NOMO-1 (cell line): ENCODE measurements around the gene PHGDH.
A peak's percentile ranks its signal among the peaks of the same experiment; 100 is the strongest.

ENCODE experiments used
- DNase-seq, 2 experiments: peaks; one replicate each; lab custom pipeline; 2025; ENCODE audit not compliant: unreplicated experiment in 2 of 2; lab: John Stamatoyannopoulos, UW

The PHGDH gene

DNA sequence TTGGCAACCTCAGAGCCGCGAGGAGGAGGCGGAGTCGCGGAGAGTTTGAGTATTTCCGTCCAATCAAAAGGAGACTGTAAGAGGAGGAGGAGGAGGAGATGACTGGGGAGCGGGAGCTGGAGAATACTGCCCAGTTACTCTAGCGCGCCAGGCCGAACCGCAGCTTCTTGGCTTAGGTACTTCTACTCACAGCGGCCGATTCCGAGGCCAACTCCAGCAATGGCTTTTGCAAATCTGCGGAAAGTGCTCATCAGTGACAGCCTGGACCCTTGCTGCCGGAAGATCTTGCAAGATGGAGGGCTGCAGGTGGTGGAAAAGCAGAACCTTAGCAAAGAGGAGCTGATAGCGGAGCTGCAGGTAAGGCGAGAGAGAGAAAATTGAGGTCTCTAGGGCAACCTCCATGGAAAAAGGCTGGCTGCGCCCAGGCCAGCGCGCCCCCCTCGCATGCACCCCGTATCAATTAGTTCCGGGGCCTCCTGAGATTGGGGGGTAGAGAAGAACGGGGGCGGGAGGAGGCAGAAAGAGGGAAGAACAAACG lies at the start of gene PHGDH:
Gene PHGDH (plus strand): TSS at position 131 of the 538 bp plus-strand sequence. CDS start 89 bp downstream, at position 220.
- peak; percentile 65 to 66 for DNase-seq

DNA sequence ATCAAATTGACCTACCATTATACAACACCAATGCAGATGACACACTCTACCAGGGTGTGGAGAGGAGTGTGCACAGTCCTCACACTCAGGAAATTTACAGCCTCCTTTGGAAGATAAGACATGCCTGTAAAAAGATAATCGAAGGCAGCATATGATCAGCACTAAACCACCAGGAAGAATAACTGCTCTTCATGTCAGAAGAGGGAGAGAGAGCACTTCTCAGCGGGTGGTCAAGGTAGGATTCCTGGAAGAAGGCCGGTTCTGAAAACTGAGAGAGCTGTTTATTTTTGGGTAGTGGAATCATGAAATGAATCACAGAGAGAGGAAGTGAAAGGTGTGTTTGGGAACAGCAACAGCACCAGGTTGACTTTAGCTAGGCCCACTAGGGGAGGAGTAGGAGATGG lies 49.7 kb upstream of the PHGDH start:
- no peak for DNase-seq

DNA sequence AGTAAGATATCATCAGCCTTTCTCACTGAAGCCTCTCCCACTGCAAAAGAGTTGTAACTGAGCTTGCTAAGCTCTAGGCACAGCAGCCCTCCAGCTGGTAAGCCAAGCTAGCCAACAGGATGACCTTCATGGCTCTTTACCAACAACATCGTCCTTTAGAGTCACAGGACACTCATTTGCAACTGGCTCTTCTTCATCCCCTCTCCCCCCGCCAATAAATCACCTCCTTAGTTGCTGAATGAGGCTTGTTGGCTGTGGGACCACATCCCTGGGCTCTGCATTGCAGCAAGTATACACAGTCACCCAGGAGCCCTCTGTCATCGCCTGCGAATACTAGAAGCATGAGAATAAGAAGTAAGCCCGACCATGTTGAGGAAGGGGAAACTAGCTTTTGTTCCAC lies 47.7 kb upstream of the PHGDH start:
- DNase-seq, result no peak

DNA sequence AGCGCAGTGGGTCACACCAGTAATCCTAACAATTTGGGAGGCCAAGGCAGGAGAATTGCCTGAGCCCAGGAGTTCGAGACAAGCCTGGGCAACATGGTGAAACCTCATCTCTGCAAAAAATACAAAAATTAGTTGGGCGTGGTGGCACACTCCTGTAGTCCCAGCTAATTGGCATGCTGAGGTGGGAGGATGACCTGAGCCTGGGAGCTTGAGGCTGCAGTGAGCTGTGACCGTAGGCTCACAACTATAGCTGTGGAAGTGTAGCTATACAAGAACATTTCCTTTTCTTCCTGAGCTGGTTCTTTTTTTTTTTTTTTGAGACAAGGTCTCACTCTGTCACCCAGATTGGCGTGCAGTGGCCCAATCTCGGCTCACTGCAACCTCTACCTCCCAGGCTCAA lies 44.6 kb upstream of the PHGDH start:
- DNase-seq, result no peak

DNA sequence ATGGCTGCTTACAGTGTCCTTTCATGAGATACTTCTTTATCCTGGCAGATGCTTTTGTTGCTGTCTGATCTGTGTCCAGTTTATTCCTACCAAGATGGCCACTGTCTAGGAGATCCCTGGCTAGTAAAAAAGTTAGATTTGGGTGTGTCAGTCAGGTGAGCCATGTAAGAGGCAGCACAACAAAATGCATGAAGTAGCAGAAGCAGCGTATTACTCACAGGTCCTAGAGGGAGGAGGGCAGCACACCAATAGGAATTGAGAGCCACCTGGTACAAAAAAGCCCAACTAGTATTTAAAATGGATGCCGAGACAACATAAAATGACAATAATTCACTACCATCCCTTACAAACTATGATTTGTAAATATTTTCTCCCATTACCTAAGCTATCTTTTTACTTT lies 40.8 kb upstream of the PHGDH start:
- DNase-seq, result no peak

DNA sequence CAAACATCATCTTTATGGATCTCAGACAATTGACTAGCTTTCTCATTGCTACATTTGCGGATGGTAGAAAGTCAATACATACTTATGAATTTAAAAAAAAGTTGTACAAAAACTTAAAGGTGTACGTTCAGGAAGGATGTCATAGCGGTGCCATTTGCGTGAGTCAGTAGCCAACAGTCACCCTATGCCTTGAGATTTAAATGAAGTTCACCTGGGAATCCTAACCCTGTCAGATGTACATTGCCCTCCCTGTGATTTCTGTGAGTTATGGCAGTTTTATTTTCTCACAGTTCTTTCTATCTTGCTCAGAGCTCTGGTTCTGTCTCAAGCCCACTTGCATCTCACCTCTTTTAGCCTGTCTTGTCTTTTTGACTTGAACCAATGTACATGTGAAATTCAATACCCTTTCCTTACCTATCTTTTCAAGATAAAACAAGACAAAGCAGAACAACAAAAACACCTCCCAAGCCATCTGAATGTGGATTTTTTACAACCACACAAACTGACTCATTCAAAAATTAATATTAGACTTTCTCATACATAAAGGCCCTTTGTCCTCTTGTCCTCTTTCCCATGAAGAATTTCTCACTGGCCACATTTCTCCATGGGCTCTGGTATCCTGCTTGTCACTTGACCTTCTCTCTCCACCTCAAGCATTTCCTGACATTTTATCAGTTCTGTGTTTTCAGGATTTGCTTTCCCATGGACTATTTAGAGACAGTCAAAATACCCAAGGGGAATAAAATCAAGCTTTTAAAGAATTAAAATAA lies 38.4 kb upstream of the PHGDH start:
- DNase-seq, result no peak

DNA sequence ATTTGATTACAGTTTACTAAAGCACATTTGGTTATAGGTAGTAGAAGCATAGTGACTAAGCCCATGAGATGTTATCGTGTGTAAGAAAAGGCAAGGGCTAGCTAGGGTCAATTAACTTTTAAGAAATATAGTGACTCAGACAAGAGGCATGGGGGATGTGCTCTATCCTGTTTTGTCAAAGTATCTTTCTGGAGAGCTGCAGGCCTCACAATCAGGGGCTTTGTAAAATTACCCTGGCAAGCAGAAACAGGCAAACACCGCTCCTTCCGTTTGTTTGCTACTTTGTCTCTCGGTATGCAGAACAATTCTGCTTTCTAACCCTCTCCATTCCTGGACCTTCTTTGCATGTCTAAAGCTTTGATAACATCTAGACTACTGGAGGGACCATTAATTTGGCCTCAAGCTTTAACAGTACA lies 37.6 kb upstream of the PHGDH start:
- DNase-seq, result peak in 1 of 2 experiments; percentile 8

DNA sequence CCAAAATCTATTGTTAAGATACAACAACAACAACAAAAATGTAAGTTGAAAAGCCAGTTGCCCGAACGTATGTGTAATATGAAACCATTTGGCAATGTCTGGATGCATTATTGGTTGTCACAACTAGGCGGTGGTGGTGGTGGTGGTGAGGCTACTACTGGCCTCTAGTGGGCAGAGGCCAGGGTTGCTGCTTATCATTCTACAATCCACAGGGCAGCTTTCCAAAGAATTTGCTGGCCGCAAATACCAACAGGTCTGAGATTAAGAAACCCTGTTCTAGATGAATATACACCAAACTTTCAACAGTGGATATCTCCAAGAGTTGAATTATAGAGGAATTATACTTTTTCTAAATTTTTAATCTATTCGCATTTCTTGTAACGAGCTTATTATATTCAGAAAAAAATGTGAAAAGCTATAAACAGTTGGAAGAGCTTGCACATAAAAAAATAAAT lies 36.9 kb upstream of the PHGDH start:
- no peak for DNase-seq

DNA sequence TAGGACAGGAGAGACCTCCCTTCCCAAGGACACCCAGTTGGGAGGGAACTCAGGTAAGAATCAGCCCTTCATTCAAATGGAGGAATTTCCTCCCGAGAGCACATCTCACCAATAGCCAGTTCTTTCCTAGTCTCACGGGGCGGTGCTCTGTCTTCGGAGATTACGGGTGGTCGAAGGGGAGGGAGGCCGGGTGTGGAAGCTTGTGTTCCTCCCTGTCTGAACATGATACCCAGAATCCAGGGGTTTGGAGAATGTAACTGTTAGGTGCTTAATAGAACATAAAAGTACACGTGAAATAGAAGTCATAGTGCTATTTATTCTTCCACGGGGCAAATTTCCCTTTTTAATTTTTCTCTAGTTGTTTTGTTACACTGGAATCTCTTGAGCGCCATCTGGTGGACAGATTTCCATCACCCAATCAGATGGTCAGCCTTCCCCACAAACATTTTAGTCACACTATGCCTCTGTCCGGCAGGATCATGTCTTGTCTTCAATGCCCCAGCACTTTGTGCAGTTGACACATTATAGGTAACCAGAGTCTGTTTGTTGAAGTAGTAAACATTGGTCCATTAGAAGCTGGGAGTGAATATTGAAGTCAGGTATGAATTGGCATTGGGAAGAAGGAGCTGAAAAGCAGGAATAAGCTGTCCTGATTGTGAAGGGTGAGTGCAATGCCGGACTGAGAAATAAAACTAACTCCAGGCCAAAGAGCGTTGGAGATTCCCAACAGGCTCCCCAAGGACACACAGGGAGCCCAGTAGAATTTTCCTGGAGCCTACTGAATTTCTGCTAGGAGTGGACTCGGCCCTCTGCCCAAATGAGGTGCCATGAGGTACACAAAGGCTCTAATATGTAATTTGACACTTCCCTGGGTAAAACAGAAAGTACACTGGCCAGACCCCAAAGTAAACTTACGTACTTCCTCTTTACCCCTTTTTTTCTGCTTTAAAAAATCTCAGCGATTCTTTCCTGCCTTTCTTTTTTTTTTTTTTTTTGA lies 36.1 kb upstream of the PHGDH start:
- DNase-seq, result peak; percentile 43 to 77

DNA sequence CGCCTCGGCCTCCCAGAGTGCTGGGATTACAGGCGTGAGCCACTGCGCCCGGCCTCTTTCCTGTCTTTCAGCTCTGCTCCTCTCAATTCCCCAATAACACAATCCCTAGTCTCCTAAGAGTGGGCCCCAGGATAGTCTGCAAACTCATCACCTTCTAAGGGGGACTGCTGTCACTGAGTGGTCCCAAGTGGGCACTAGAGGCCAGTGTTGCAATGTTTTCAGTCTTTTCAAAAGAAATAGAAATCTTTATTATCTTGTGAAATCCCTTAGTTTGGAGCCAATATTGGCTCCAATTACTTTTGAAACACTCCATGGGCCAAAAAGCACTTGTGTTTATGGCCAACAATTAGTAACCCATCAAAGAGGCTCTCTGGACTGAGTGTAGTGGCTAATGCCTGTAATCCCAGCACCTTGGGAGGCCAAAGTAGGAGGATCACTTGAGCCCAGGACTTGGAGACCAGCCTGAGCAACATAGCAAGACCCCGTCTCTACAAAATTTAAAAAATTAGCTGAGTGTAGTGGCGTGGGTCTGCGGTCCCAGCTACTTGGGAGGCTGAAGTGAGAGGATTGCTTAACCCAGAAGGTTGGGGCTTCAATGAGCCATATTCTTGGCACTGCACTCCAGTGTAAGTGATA lies 35.0 kb upstream of the PHGDH start:
- DNase-seq, result no peak

DNA sequence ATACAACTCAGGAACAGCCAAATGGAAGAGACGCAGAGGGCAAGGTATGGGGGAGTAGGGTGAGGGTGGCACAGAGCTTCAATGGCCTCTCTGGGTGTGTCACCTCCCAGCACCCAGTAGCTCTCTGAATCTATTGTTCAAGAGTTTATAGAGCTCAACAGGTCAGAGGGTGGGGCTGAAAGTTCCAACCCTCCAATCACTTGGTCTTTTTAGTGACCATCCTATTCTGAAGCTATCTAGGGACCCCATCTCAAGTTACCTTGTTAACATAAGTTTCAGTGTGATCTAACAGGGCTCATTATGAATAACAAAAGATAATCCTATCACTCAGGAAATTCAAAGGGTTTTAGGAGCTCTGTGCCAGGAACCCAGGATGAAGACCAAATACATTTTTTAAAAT lies 32.5 kb upstream of the PHGDH start:
- no peak for DNase-seq

DNA sequence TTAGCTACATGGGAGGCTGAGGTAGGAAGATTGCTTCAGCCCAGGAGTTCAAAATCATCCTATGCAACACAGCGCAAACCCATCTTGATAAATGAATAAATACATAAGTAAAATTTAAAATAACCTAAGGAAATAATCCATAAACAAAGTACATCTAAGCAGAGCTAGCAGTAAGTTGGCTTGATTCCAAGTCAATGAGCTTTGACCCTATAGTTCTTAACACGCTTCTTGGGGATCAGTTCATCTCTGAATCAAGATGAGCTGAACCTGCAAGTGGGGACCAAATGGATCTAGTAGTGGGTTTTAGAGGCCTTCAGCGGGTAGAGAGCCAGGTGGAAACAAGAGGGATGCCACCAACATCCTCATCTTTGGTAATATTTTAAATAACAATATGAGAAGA lies 31.5 kb upstream of the PHGDH start:
- no peak for DNase-seq

DNA sequence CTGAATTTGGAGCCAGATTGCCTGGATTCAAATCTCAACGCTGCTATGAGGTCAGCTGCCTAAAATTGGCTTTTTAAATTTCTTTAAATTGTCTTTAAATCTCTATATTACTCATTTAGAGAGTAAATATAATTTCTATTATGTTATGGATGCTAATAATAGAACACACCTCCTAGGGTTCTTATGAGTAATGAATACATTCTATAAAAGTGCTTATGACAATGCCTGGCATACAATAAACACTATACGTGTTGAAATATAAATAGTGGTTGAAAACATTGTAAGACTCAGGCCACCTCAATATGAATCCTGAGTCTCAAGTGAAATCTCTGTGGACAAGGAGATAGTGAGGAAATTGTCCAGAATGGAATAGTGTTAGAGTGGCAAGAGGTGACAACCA lies 31.0 kb upstream of the PHGDH start:
- DNase-seq, result no peak

DNA sequence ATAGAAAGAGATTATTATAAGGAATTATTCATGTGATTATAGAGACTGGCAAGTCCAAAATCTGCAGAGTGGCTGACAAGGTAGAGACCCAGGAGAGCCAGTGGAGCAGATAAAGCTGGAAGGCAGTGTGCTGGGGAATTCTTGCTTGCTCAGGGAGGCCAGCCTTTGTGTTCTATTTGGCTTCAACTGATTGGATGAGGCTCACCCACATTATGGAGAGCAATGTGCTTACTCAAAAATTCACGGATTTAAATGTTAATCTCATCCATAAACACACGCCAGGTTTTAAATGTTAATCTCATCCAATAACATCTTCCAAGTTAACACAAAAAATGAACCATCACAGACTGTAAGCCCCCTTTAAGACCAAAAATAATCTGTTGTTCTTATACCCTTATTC lies 30.2 kb upstream of the PHGDH start:
- no peak for DNase-seq

DNA sequence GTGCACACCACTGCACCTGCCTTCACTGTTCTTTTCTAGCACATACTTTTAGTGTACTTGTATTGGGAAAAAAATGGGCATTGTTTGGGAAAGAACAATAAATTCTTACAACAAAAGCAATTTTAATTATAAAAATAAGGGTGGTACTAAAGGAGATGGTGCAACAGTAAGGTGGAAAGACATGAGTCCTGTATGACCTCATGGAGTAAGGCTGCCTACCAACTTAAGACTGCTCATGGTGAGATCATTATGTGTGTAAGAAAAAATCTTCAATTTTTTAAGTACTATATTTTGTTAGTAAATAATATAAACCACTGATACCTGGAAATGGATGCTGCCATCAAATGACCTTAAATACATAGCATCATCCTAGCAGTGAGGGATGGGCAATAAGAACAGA lies 29.6 kb upstream of the PHGDH start:
- DNase-seq, result no peak

DNA sequence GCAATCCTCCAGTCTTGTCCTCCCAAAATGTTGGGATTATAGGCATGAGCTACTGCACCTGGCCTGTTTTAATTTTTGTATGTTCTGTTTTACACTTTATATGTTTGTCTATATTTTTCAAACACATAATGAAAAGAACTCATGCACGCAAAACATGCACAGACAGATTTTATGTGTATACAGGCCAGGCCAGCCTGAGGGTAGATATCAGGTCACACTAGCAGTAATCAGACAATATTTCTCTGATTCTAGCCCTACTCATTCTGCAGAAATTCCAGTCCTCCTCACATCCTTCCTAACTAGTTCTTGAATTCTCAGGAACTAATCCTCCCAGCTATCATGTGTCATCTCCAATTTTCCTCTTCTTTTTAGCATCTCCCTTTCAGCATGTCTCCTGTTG lies 27.8 kb upstream of the PHGDH start:
- no peak for DNase-seq

DNA sequence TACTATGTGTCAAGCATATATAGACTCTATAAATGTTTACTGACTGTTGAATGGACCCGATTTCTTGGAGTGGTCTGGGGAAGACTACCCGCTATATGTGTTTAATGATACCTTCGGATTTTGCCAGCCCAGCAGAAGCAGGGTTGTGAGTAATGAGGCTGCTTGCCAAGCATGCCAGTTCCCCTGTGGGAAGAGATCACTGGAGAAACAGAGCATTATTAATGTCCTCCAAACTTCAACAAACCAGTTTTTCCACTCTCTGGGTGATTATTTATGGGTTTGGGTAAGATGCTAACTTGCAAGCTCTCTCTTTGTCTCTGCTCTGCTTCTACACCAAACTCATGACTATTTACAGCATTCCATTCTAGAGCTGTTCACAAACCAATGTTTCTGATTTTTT lies 25.1 kb upstream of the PHGDH start:
- no peak for DNase-seq

DNA sequence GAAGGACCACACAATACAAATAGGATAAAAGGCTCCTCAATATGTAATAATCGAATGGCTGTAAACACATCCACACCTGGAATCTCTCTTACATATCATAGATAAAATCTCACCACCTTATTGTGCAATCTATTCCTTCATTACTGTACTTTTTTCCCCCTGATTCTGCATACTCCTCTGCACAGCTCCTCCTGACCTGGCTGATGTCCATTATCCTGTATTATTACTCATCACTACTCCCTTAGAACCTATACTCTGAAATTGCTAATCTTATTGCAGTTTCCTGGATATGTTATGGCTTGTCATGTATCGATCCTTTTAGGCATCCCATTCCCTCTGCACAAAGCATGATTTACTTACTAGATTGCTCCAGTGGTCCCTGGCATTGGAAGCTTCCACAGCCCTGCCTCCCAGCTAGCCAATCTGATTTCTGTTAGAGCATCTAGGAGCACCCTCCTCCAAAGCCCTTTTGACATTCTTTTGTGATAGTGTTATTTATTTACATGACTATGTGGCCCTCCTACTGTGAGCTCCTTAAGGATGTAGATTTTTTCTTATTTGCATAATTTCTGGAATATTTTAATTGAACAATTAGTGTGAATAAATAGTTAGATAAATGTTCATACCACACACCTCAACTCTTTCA lies 24.2 kb upstream of the PHGDH start:
- no peak for DNase-seq

DNA sequence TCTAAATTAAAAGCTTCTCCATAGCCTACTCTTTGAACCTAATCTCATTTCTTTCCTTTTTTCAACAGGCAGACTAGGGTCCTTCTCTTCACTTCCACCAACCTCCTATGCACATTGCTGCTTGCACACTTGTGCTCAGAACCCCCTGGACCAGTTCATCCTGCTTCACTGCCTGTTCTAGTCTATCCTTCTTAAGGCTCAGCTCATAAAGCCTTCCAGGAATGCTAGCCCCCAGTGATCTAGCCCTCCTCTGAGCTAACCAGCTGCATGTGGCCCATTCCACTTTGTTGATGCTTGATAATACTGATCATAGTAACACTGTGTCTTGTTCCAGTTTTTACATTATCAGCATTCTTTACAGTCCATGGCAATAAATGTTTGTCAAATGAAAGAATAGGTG lies 22.9 kb upstream of the PHGDH start:
- DNase-seq, result no peak

DNA sequence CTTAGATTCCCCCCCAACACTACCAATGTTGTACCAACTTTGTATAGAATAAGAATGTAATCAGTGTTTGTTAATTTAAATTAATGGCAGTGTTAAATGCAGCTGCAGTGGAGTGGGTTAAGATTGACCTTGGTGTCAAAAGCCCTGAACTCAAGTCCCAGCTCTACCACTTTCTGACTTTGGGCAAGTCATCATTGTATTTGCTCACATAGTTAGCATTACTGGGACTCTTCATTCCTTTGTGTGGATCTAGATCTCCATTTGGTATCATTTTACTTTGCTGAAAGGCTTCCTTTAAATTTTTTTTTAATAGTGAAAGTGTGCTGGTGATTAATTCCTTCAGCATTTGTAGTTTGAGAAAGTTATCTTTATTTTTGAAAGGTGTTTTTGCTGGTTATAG lies 22.2 kb upstream of the PHGDH start:
- DNase-seq, result no peak
